WTC11 (cell line): ENCODE measurements around the gene ASTN2. TPM values are rescaled to one million over a fixed set of nuclear protein-coding genes. Genes with fewer than 3 reads are reported as not detected.

Experiments
- ATAC-seq: fragments of 200-7000 bp; cut with Tn5 transposase; 2 replicates; pipeline ENCODE4 v1.10.0; 2021; ENCODE audit warnings: mild to moderate bottlenecking, moderate library complexity
- CTCF ChIA-PET: fragments of 300-600 bp; sonication (Branson Sonifier 250); formaldehyde crosslinking; loops from one replicate; lab custom pipeline; 2021; ENCODE audit warnings: antibody characterized with exemption; lab: Charles Lee
- POLR2A ChIA-PET: fragments of 350-600 bp; sonication (Branson Sonifier 250); formaldehyde crosslinking; loops from one replicate; lab custom pipeline; 2021; ENCODE audit warnings: antibody characterized with exemption; lab: Charles Lee
- DNase-seq: peaks from one replicate; pipeline ENCODE4 v3.0.0; 2021; ENCODE audit warnings: low spot score
- H3K27ac Mint-ChIP-seq: 2 replicates; pipeline ENCODE4 v1.8.0; 2021; ENCODE audit warnings: mixed read lengths
- H3K27me3 Mint-ChIP-seq: 2 replicates; pipeline ENCODE4 v1.8.0; 2021; ENCODE audit warnings: low read depth, mild to moderate bottlenecking, moderate library complexity, mixed read lengths
- H3K36me3 Mint-ChIP-seq: 2 replicates; pipeline ENCODE4 v1.8.0; 2021; ENCODE audit warnings: mixed read lengths
- H3K4me1 Mint-ChIP-seq: 2 replicates; pipeline ENCODE4 v1.8.0; 2022; ENCODE audit warnings: mixed read lengths
- H3K4me3 Mint-ChIP-seq: 2 replicates; pipeline ENCODE4 v1.8.0; 2021; ENCODE audit warnings: mild to moderate bottlenecking, moderate library complexity, mixed read lengths
- H3K9me3 Mint-ChIP-seq: 2 replicates; pipeline ENCODE4 v1.8.0; 2021; ENCODE audit warnings: mixed read lengths
- ARID4B ChIP-seq: sonication (generic); formaldehyde crosslinking; IDR thresholded peaks from 2 replicates; pipeline ENCODE4 v1.8.0; 2023; ENCODE audit warnings: missing genetic modification reagents, mild to moderate bottlenecking, borderline replicate concordance
- ATF3 ChIP-seq: sonication (generic); formaldehyde crosslinking; conservative IDR thresholded peaks from 2 replicates; pipeline ENCODE4 v1.8.1; 2022; ENCODE audit warnings: mild to moderate bottlenecking, missing genetic modification reagents
- CBFB ChIP-seq: sonication (generic); formaldehyde crosslinking; IDR thresholded peaks from 2 replicates; pipeline ENCODE4 v1.8.1; 2022; ENCODE audit warnings: mild to moderate bottlenecking, low read depth, missing genetic modification reagents
- CREB1 ChIP-seq: sonication (generic); formaldehyde crosslinking; IDR thresholded peaks from 2 replicates; pipeline ENCODE4 v1.8.0; 2023; ENCODE audit warnings: mild to moderate bottlenecking, missing genetic modification reagents
- CTCF ChIP-seq: fragments of 200-600 bp; IDR thresholded peaks from 2 replicates; pipeline ENCODE4 v1.8.0; 2022; ENCODE audit warnings: antibody characterized with exemption
- E2F5 ChIP-seq: sonication (generic); formaldehyde crosslinking; IDR thresholded peaks from 2 replicates; pipeline ENCODE4 v1.8.1; 2022; ENCODE audit warnings: mild to moderate bottlenecking, moderate library complexity, missing genetic modification reagents
- IRF2 ChIP-seq: sonication (generic); formaldehyde crosslinking; IDR thresholded peaks from 2 replicates; pipeline ENCODE4 v1.8.0; 2022; ENCODE audit warnings: low read depth, missing genetic modification reagents, borderline replicate concordance
- KAT7 ChIP-seq: sonication (generic); formaldehyde crosslinking; IDR thresholded peaks from 2 replicates; pipeline ENCODE4 v1.8.1; 2023; ENCODE audit warnings: missing genetic modification reagents, mild to moderate bottlenecking, borderline replicate concordance
- NFYB ChIP-seq: sonication (generic); formaldehyde crosslinking; conservative IDR thresholded peaks from 2 replicates; pipeline ENCODE4 v1.8.0; 2022; ENCODE audit warnings: low read depth, missing genetic modification reagents
- SMAD3 ChIP-seq: sonication (generic); formaldehyde crosslinking; IDR thresholded peaks from 2 replicates; pipeline ENCODE4 v1.8.0; 2022; ENCODE audit warnings: missing genetic modification reagents, mild to moderate bottlenecking, borderline replicate concordance
- SP1 ChIP-seq: sonication (generic); formaldehyde crosslinking; conservative IDR thresholded peaks from 2 replicates; pipeline ENCODE4 v1.8.1; 2022; ENCODE audit warnings: missing genetic modification reagents
- TEAD1 ChIP-seq: sonication (generic); formaldehyde crosslinking; IDR thresholded peaks from 2 replicates; pipeline ENCODE4 v1.8.0; 2022; ENCODE audit warnings: mild to moderate bottlenecking, missing genetic modification reagents
- USF2 ChIP-seq: sonication (generic); formaldehyde crosslinking; IDR thresholded peaks from 2 replicates; pipeline ENCODE4 v1.8.1; 2023; ENCODE audit warnings: mild to moderate bottlenecking, missing genetic modification reagents, moderate library complexity
- ZMAT4 ChIP-seq: fragments of 250-450 bp; sonication (Bioruptor Pico); IDR thresholded peaks from 2 replicates; pipeline ENCODE4 v1.9.0; 2021; ENCODE audit warnings: mild to moderate bottlenecking
- ZNF263 ChIP-seq: sonication (generic); formaldehyde crosslinking; IDR thresholded peaks from 2 replicates; pipeline ENCODE4 v1.8.1; 2022; ENCODE audit warnings: low read depth, mild to moderate bottlenecking, moderate library complexity, missing genetic modification reagents
- ZNF423 ChIP-seq: fragments of 250-450 bp; sonication (Bioruptor Pico); IDR thresholded peaks from 2 replicates; pipeline ENCODE4 v2.1.2; 2022; ENCODE audit warnings: mild to moderate bottlenecking, moderate library complexity
- ZNF512 ChIP-seq: sonication (generic); formaldehyde crosslinking; IDR thresholded peaks from 2 replicates; pipeline ENCODE4 v1.8.1; 2022; ENCODE audit warnings: missing genetic modification reagents, borderline replicate concordance
- ZSCAN18 ChIP-seq: fragments of 250-450 bp; sonication (Bioruptor Pico); IDR thresholded peaks from 2 replicates; pipeline ENCODE4 v2.1.2; 2022; ENCODE audit warnings: mild to moderate bottlenecking, moderate library complexity
- total RNA-seq: library from RNA; stranded (reverse); gene quantifications from 3 replicates; pipeline ENCODE4 v1.2.3, GENCODE V29; 2021

ASTN2 gene
- total RNA-seq, 1 experiment from 2014 or later = 16.2 TPM

GRCh38 chr9:117191504-117192261 is 223.2 kb downstream of the ASTN2 start:
- Mint-ChIP-seq H3K9me3 (peaks cover 6% of the 10 kb centered on the region), H3K4me3 (no peak overlapping the region)
- TF ChIP-seq ZNF423 (CRISPR knock-in tag) = no peak
- no peak for TF ChIP-seq CBFB (CRISPR knock-in tag)
- TF ChIP-seq, all 79 proteins: peak for 0
- ATAC-seq = peak; percentile 56
- no peak for DNase-seq
- Mint-ChIP-seq H3K27me3 (no peaks in the 10 kb centered on the region), H3K27ac (no peak overlapping the region; the same call in 1 of the 2 replicates), H3K4me1 (peaks cover 9% of the 10 kb centered on the region), H3K36me3 (peaks cover 3% of the 10 kb centered on the region)
- ChIA-PET POLR2A (interaction anchor here (0.6 kb wide), 3 partner anchors 9 to 248 kb away, joined by 3 to 6 read pairs (median 4); no protein-coding TSS in a partner anchor), CTCF (interaction anchor here (1.3 kb wide), 1 partner anchor 220 kb away, joined by 5 read pairs; no protein-coding TSS in a partner anchor)

GRCh38 chr9:117189121-117189520 is 225.7 kb downstream of the ASTN2 start:
- ATAC-seq = no peak
- no peak overlapping the region for H3K27ac Mint-ChIP-seq
- TF ChIP-seq SP1 (CRISPR knock-in tag) = no peak
- no peak for TF ChIP-seq CTCF
- TF ChIP-seq TEAD1 (CRISPR knock-in tag) = no peak
- TF ChIP-seq ZNF263 (CRISPR knock-in tag) = no peak
- TF ChIP-seq IRF2 (CRISPR knock-in tag) = no peak
- no peak for TF ChIP-seq ZNF512 (CRISPR knock-in tag)
- TF ChIP-seq ARID4B (CRISPR knock-in tag) = no peak
- no peak for TF ChIP-seq ATF3
- TF ChIP-seq USF2 = no peak
- no peak for TF ChIP-seq SMAD3 (CRISPR knock-in tag)
- TF ChIP-seq ZSCAN18 = no peak
- no peak for TF ChIP-seq CREB1
- TF ChIP-seq ZMAT4 = no peak
- no peak for TF ChIP-seq E2F5 (CRISPR knock-in tag)
- no peak for TF ChIP-seq KAT7 (CRISPR knock-in tag)
- TF ChIP-seq NFYB = no peak
- peaks cover 6% of the 10 kb centered on the region for H3K9me3 Mint-ChIP-seq
- H3K4me1 Mint-ChIP-seq = peaks cover 9% of the 10 kb centered on the region
- DNase-seq = no peak
- H3K36me3 Mint-ChIP-seq = peaks cover 3% of the 10 kb centered on the region
- H3K27me3 Mint-ChIP-seq = no peaks in the 10 kb centered on the region
- ChIA-PET POLR2A (no interaction called here), CTCF (no interaction called here)
- no peak overlapping the region for H3K4me3 Mint-ChIP-seq
